HL-60 (cell line): ENCODE results near the gene RGS2.

Source experiments
- DNase-seq, 2 experiments: peaks; one replicate each; pipeline ENCODE4 v3.0.0-alpha.2; 2010 to 2020; ENCODE audit warnings: low read depth in 1 of 2, low spot score in 1 of 2
- H3K27ac ChIP-seq: fragments of 250-450 bp; sonication (Bioruptor Pico); replicated peaks from 2 replicates; pipeline ENCODE4 v1.5.1; 2020; ENCODE audit warnings: mild to moderate bottlenecking, moderate library complexity
- H3K27me3 ChIP-seq: fragments of 250-450 bp; sonication (Bioruptor Pico); 2 replicates; pipeline ENCODE4 v1.5.1; 2021; ENCODE audit warnings: mild to moderate bottlenecking, moderate library complexity; ENCODE audit not compliant: insufficient read depth, poor library complexity, severe bottlenecking
- H3K4me3 ChIP-seq: replicated peaks from 2 replicates; pipeline ENCODE4 v1.5.1; 2011; ENCODE audit warnings: mild to moderate bottlenecking, control low read depth, low read length; ENCODE audit not compliant: insufficient read depth
- CTCF ChIP-seq: IDR thresholded peaks from one replicate; pipeline ENCODE4 v1.5.1; 2011; ENCODE audit warnings: low read length, control low read depth, inconsistent platforms; ENCODE audit not compliant: insufficient read depth
- GABPA ChIP-seq: IDR thresholded peaks from 2 replicates; pipeline ENCODE4 v1.6.1; 2012; ENCODE audit warnings: low read depth
- POLR2AphosphoS5 ChIP-seq: IDR thresholded peaks from 2 replicates; pipeline ENCODE4 v1.6.1; 2012; ENCODE audit warnings: low read depth
- REST ChIP-seq: IDR thresholded peaks from 2 replicates; pipeline ENCODE4 v1.6.1; 2012; ENCODE audit warnings: low read depth; ENCODE audit not compliant: insufficient replicate concordance
- SPI1 ChIP-seq: IDR thresholded peaks from 2 replicates; pipeline ENCODE4 v1.6.1; 2012; ENCODE audit warnings: low read depth, mild to moderate bottlenecking, borderline replicate concordance

RGS2 gene

GRCh38 chr1:192849011-192849410 lies 40.2 kb downstream of the RGS2 start:
- Histone ChIP-seq H3K27me3 (no peaks in the 10 kb centered on the region), H3K27ac (no peak overlapping the region), H3K4me3 (no peak overlapping the region)
- no peak for TF ChIP-seq REST
- no peak for TF ChIP-seq POLR2AphosphoS5
- no peak for TF ChIP-seq GABPA
- no peak for TF ChIP-seq CTCF
- TF ChIP-seq SPI1 = no peak
- DNase-seq = no peak

GRCh38 chr1:192849442-192849841 lies 40.6 kb downstream of the RGS2 start:
- Histone ChIP-seq H3K4me3 (no peak overlapping the region), H3K27ac (no peak overlapping the region), H3K27me3 (no peaks in the 10 kb centered on the region)
- DNase-seq = no peak
- TF ChIP-seq REST (no peak), SPI1 (no peak), CTCF (no peak), GABPA (no peak), POLR2AphosphoS5 (no peak)

GRCh38 chr1:192852001-192852947 lies 43.4 kb downstream of the RGS2 start:
- no peak for DNase-seq
- no peak overlapping the region for H3K4me3 ChIP-seq
- TF ChIP-seq POLR2AphosphoS5 = no peak
- no peak for TF ChIP-seq SPI1
- no peak for TF ChIP-seq REST
- no peak for TF ChIP-seq GABPA
- no peak for TF ChIP-seq CTCF
- H3K27ac ChIP-seq = no peak overlapping the region
- H3K27me3 ChIP-seq = no peaks in the 10 kb centered on the region
